DOHH2 (cell line): ENCODE data around the gene NAE1.

ENCODE experiments used
- H3F3A ChIP-seq: fragments of 200-600 bp; sonication (generic), shearing (Covaris generic); 2 replicates; pipeline ENCODE4 v1.6.0; 2016; ENCODE audit warnings: antibody characterized with exemption, mild to moderate bottlenecking; ENCODE audit not compliant: control insufficient read depth, insufficient read depth
- H3K27ac ChIP-seq: fragments of 200-600 bp; sonication (generic); 2 replicates; pipeline ENCODE4 v1.5.1; 2014; ENCODE audit warnings: low read depth, mild to moderate bottlenecking, low read length, moderate library complexity
- H3K27me3 ChIP-seq: fragments of 200-600 bp; sonication (generic); 2 replicates; pipeline ENCODE4 v1.6.1; 2014; ENCODE audit warnings: mild to moderate bottlenecking, low read length, mixed read lengths; ENCODE audit not compliant: control insufficient read depth
- H3K36me3 ChIP-seq: fragments of 200-600 bp; sonication (generic); 2 replicates; pipeline ENCODE4 v1.6.1; 2014; ENCODE audit warnings: mild to moderate bottlenecking, low read length, moderate library complexity, mixed read lengths; ENCODE audit not compliant: control insufficient read depth
- H3K4me1 ChIP-seq: fragments of 200-600 bp; sonication (generic); 2 replicates; pipeline ENCODE4 v1.6.1; 2014; ENCODE audit warnings: mild to moderate bottlenecking, low read length, mixed read lengths; ENCODE audit not compliant: control insufficient read depth
- H3K4me2 ChIP-seq: fragments of 200-600 bp; sonication (generic); 2 replicates; pipeline ENCODE4 v1.6.0; 2014; ENCODE audit warnings: mild to moderate bottlenecking, low read length, moderate library complexity
- H3K4me3 ChIP-seq: fragments of 200-600 bp; sonication (generic); 2 replicates; pipeline ENCODE4 v1.5.1; 2014; ENCODE audit warnings: mild to moderate bottlenecking, low read length, mixed read lengths
- H3K79me2 ChIP-seq: fragments of 200-600 bp; sonication (generic); 2 replicates; pipeline ENCODE4 v1.6.1; 2014; ENCODE audit warnings: mild to moderate bottlenecking, low read length, mixed read lengths; ENCODE audit not compliant: control insufficient read depth
- H3K9me2 ChIP-seq: fragments of 200-600 bp; sonication (generic); replicated peaks from 2 replicates; pipeline ENCODE4 v1.6.1; 2014; ENCODE audit warnings: mild to moderate bottlenecking, low read length, mixed read lengths; ENCODE audit not compliant: control insufficient read depth
- H3K9me3 ChIP-seq: fragments of 200-600 bp; sonication (generic); 2 replicates; pipeline ENCODE4 v1.6.1; 2014; ENCODE audit warnings: antibody characterized with exemption, low read length, mixed read lengths; ENCODE audit not compliant: control insufficient read depth, insufficient read depth
- H4K20me1 ChIP-seq: fragments of 200-600 bp; sonication (generic); 2 replicates; pipeline ENCODE4 v1.6.0; 2014; ENCODE audit warnings: low read depth, mild to moderate bottlenecking, antibody characterized with exemption, low read length, moderate library complexity; ENCODE audit not compliant: control insufficient read depth, insufficient read depth
- CTCF ChIP-seq: fragments of 200-600 bp; sonication (generic); IDR thresholded peaks from one replicate; pipeline ENCODE4 v1.5.1; 2014; ENCODE audit warnings: antibody characterized with exemption, mild to moderate bottlenecking, low read depth, low read length; ENCODE audit not compliant: poor library complexity, severe bottlenecking
- EZH2phosphoT487 ChIP-seq: fragments of 200-600 bp; sonication (generic); IDR thresholded peaks from 2 replicates; pipeline ENCODE4 v1.6.1; 2017; ENCODE audit warnings: borderline replicate concordance, mild to moderate bottlenecking, antibody characterized with exemption, low read length, moderate library complexity, mixed read lengths

NAE1 gene

GRCh38 chr16:66849549-66849948 lies 18.8 kb upstream of the NAE1 start:
- Histone ChIP-seq H3K4me3 (no peak overlapping the region), H3K9me2 (no peaks in the 10 kb centered on the region), H3K36me3 (no peaks in the 10 kb centered on the region), H3F3A (no peaks in the 10 kb centered on the region), H3K27me3 (peaks cover 31% of the 10 kb centered on the region), H3K79me2 (no peaks in the 10 kb centered on the region), H3K9me3 (no peaks in the 10 kb centered on the region), H4K20me1 (0 out of 2 replicates have a peak, but pooled peaks cover 4% of the 10 kb centered on the region), H3K4me2 (no peak overlapping the region), H3K27ac (no peak overlapping the region), H3K4me1 (peaks cover 8% of the 10 kb centered on the region)
- TF ChIP-seq CTCF (no peak), EZH2phosphoT487 (no peak)

- no peaks in the 10 kb centered on the region for H3K79me2 ChIP-seq
- no peak overlapping the region for H3K4me2 ChIP-seq
- peaks cover 35% of the 10 kb centered on the region for H3K27me3 ChIP-seq
- H3K9me2 ChIP-seq = no peaks in the 10 kb centered on the region
- no peaks in the 10 kb centered on the region for H3K9me3 ChIP-seq
- TF ChIP-seq EZH2phosphoT487 (no peak), CTCF (no peak)
- peaks cover 8% of the 10 kb centered on the region for H3K4me1 ChIP-seq
- no peak overlapping the region for H3K27ac ChIP-seq
- H4K20me1 ChIP-seq = 0 out of 2 replicates have a peak, but pooled peaks cover 4% of the 10 kb centered on the region
- no peak overlapping the region for H3K4me3 ChIP-seq
- H3K36me3 ChIP-seq = no peaks in the 10 kb centered on the region
- no peaks in the 10 kb centered on the region for H3F3A ChIP-seq
These were observed 18.2 kb upstream of the NAE1 start for GRCh38 chr16:66849021-66849420.

GRCh38 chr16:66848172-66848571 lies 17.4 kb upstream of the NAE1 start:
- 0 out of 2 replicates have a peak, but pooled peaks cover 4% of the 10 kb centered on the region for H4K20me1 ChIP-seq
- TF ChIP-seq CTCF = no peak
- TF ChIP-seq EZH2phosphoT487 = no peak

More at GRCh38 chr16:66848172-66848571, 17.4 kb upstream of the NAE1 start:
- H3K9me3 ChIP-seq = no peaks in the 10 kb centered on the region
- H3K4me3 ChIP-seq = no peak overlapping the region
- H3K27me3 ChIP-seq = peaks cover 37% of the 10 kb centered on the region
- H3K36me3 ChIP-seq = no peaks in the 10 kb centered on the region
- peaks cover 8% of the 10 kb centered on the region for H3K4me1 ChIP-seq
- no peaks in the 10 kb centered on the region for H3F3A ChIP-seq
- H3K4me2 ChIP-seq = no peak overlapping the region
- no peaks in the 10 kb centered on the region for H3K79me2 ChIP-seq
- H3K9me2 ChIP-seq = no peaks in the 10 kb centered on the region
- no peak overlapping the region for H3K27ac ChIP-seq
